Choroid plexus epithelial cell (primary cell): Measurements from ENCODE around the gene VPS4A.
A peak's percentile ranks its signal among the peaks of the same experiment; 100 is the strongest.

Experiments
- DNase-seq: peaks from one replicate; pipeline ENCODE4 v3.0.0-alpha.2; 2010; ENCODE audit warnings: low read depth
- H3K4me3 ChIP-seq: 2 replicates; pipeline ENCODE4 v1.5.1; 2011; ENCODE audit warnings: low read depth, mild to moderate bottlenecking, control low read depth, low read length, moderate library complexity
- CTCF ChIP-seq: conservative IDR thresholded peaks from 2 replicates; pipeline ENCODE4 v1.5.1; 2011; ENCODE audit warnings: low read depth, mild to moderate bottlenecking, control low read depth, inconsistent platforms, low read length, moderate library complexity

Gene VPS4A

GRCh38 chr16:69338557-69339288, 27.6 kb downstream of the VPS4A start:
- no peak for DNase-seq
- TF ChIP-seq CTCF, result no peak
- H3K4me3 ChIP-seq, result peak overlapping the region; percentile 95

- peak; percentile 99 for DNase-seq
- peak within 1 kb of the TSS; percentile 95 for H3K4me3 ChIP-seq
- peak; percentile 81 for TF ChIP-seq CTCF
Measured at GRCh38 chr16:69339289-69340094, 28.3 kb downstream of the VPS4A start, which contains the start of the genes COG8 and NIP7. TSS of gene COG8 (minus strand) at chr16:69339564. CDS start at chr16:69339552, 12 bp downstream. TSS of gene NIP7 (plus strand) at chr16:69339772. CDS start at chr16:69339830, 58 bp downstream.

- H3K4me3 ChIP-seq, result peak overlapping the region; percentile 95
- no peak for TF ChIP-seq CTCF
- peak; percentile 42 for DNase-seq
Measured at GRCh38 chr16:69340095-69340644, 29.0 kb downstream of the VPS4A start.

- no peak overlapping the region for H3K4me3 ChIP-seq
- TF ChIP-seq CTCF, result no peak
- DNase-seq, result no peak
Measured at GRCh38 chr16:69344171-69344570, 33.0 kb downstream of the VPS4A start.

- DNase-seq, result no peak
- H3K4me3 ChIP-seq, result no peak overlapping the region
- TF ChIP-seq CTCF, result no peak
Measured at GRCh38 chr16:69345923-69346322, 34.8 kb downstream of the VPS4A start.

DNA sequence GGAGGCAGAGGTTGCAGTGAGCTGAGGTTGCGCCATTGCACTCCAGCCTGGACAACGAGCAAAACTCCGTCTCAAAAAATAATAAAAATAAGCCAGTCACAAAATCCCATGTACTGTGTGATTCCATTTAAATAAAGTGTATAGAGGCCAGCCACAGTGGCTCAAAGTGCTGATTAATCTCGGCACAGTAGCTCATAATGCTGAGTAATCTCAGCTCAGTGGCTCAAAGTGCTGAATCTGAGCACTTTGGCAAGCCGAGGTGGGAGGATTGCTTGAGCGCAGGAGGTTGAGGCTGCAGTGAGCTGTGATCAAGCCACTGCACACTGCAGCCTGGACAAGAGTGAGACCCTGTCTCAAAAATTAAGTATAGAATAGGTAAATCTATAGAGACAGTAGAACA, 35.5 kb downstream of the VPS4A start:
- H3K4me3 ChIP-seq, result no peak overlapping the region
- no peak for TF ChIP-seq CTCF
- DNase-seq, result no peak
